ENCODE measurements around the gene OR2B2. TPM values are rescaled to one million over a fixed set of nuclear protein-coding genes. Genes with fewer than 3 reads are reported as not detected.

OR2B2 gene
- total and polyA plus RNA-seq, 2 of the 4 experiments (the other 2 are of a cell fraction) = not detected

GRCh38 chr6:27893836-27894807 lies 18.1 kb downstream of the OR2B2 start:
- Histone ChIP-seq H3K9me1 (ENCODE audit: insufficient read depth, low read length) (0 out of 2 replicates have a peak, but pooled peaks cover 3% of the 10 kb centered on the region), H3K4ac (ENCODE audit: low read depth, low read length) (peak overlapping the region; percentile 88), H4K91ac (ENCODE audit: insufficient read depth, low read depth, low read length) (peak overlapping the region; percentile 60), H3K56ac (ENCODE audit: extremely low read depth, insufficient read depth, low read length) (peak overlapping the region; percentile 90), H2BK120ac (ENCODE audit: low read depth, low read length) (peak overlapping the region; percentile 31; the same call in 1 of the 2 replicates), H2AFZ (replicated peaks; ENCODE audit: low read length, poor library complexity) (peak overlapping the region; percentile 84), H3K27me3 (ENCODE audit: control insufficient read depth, insufficient read depth, low read length) (no peaks in the 10 kb centered on the region), H3K79me1 (ENCODE audit: low read depth in 1 of 2, low read length in 2 of 2) (peaks cover 0 to 6% of the 10 kb centered on the region in 2 experiments; a peak in 1 of 4 replicates), H2BK15ac (ENCODE audit: low read depth, low read length) (0 out of 3 replicates have a peak overlapping the region, but pooled peaks have one; percentile 33), H2BK20ac (ENCODE audit: low read depth, low read length) (no peak overlapping the region), H4K20me1 (ENCODE audit: insufficient read depth, low read length) (no peaks in the 10 kb centered on the region), H2BK5ac (ENCODE audit: low read depth, low read length, poor library complexity, severe bottlenecking) (peak overlapping the region; percentile 83), H3K4me3 (ENCODE audit: insufficient read depth, low read depth, low read length) (peak overlapping the region; percentile 67), H3K18ac (ENCODE audit: low read depth, low read length) (peak overlapping the region; percentile 53; the same call in 1 of the 2 replicates), H2AK5ac (ENCODE audit: low read depth, low read length) (no peak overlapping the region; the same call in 1 of the 2 replicates), H3K14ac (replicated peaks; ENCODE audit: low read depth, low read length) (peak overlapping the region; percentile 85), H3K9me3 (ENCODE audit: control insufficient read depth, insufficient read depth, low read length) (no peaks in the 10 kb centered on the region), H3K27ac (ENCODE audit: insufficient read depth, low read length) (peak overlapping the region; percentile 49), H3K4me2 (ENCODE audit: low read depth, low read length) (peak overlapping the region; percentile 96), H4K5ac (ENCODE audit: low read depth, low read length) (peak overlapping the region; percentile 34; the same call in 1 of the 2 replicates), H3K9ac (ENCODE audit: low read depth, low read length) (peak overlapping the region; percentile 83), H3K36me3 (ENCODE audit: control insufficient read depth, insufficient read depth, low read length) (no peaks in the 10 kb centered on the region), H3K23ac (ENCODE audit: low read depth, low read length) (peak overlapping the region; percentile 90), H3K4me1 (ENCODE audit: control insufficient read depth, insufficient read depth, low read length) (peaks cover 5% of the 10 kb centered on the region), H2AK9ac (replicated peaks; ENCODE audit: low read depth, low read length, poor library complexity) (peak overlapping the region; percentile 57), H4K8ac (ENCODE audit: low read depth in 2 of 2, low read length in 2 of 2) (peak overlapping the region; percentile 29 to 85)
- intact Hi-C loops (cut with micrococcal nuclease) = loop anchor here (1.0 to 10.0 kb wide), 5 partner anchors 57 to 1861 kb away; a partner anchor contains a TSS
- ChIA-PET POLR2A (ENCODE audit: unreplicated experiment) (interaction anchor here (0.5 to 2.9 kb wide), 15 partner anchors 19 to 1860 kb away, joined by 3 to 19 read pairs (median 5); a partner anchor contains a TSS), CTCF (interaction anchor here (0.7 to 2.4 kb wide), 15 partner anchors 22 to 728 kb away, joined by 3 to 19 read pairs (median 3); a partner anchor contains a TSS)
- peak; percentile 94 for DNase-seq
- no TSS peak for BruUV-seq (replicated peaks)
- ATAC-seq (ENCODE audit: low read depth) = peak; percentile 21
- in situ Hi-C loops (cut with MboI; ENCODE audit: low sequenced_read_pairs) = loop anchor here (5.0 to 10.0 kb wide), 3 partner anchors 87 to 747 kb away; partner anchors contain the start of gene ZNF184
- dilution Hi-C loops (cut with HindIII; ENCODE audit: low sequenced_read_pairs, unreplicated experiment) = loop anchor here (25.0 kb wide), 1 partner anchor 757 kb away; a partner anchor contains a TSS
- WGBS, 2 experiments (ENCODE audit: extremely low coverage in 2 of 2, insufficient read length in 1 of 2) = 0% methylated on average over 15 of the region's 48 CpGs; no CpG with 5 or more reads in 1 of the 2 experiments
- TF ChIP-seq FOS (IDR thresholded peaks at IDR 0.05; ENCODE audit: low read depth, low read length) = peak; percentile 38; the same call in 1 of the 2 replicates
- TF ChIP-seq RAD21 (IDR thresholded peaks at IDR 0.05; ENCODE audit: low read length) = no peak
- no peak for TF ChIP-seq ELK1 (IDR thresholded peaks at IDR 0.05; ENCODE audit: borderline replicate concordance, low read depth, low read length)
- TF ChIP-seq SMC3 (IDR thresholded peaks at IDR 0.05; ENCODE audit: low read depth, low read length) = no peak
- peak; percentile 46; the same call in 1 of the 2 replicates for TF ChIP-seq MXI1 (IDR thresholded peaks at IDR 0.05; ENCODE audit: borderline replicate concordance, low read depth, low read length)
- no peak for TF ChIP-seq RFX5 (IDR thresholded peaks at IDR 0.05; ENCODE audit: low read depth, low read length)
- no peak for TF ChIP-seq BHLHE40 (IDR thresholded peaks at IDR 0.05; ENCODE audit: low read depth, low read length)
- no peak; the same call in none of the 2 replicates for TF ChIP-seq POLR2A (IDR thresholded peaks at IDR 0.05; ENCODE audit: low read depth, low read length)
- peak; percentile 62; the same call in 1 of the 2 replicates for TF ChIP-seq CHD1 (IDR thresholded peaks at IDR 0.05; ENCODE audit: low read depth, low read length)
- peak; percentile 51 for TF ChIP-seq RCOR1 (IDR thresholded peaks at IDR 0.05; ENCODE audit: insufficient replicate concordance, low read length)
- no peak for TF ChIP-seq MAZ (IDR thresholded peaks at IDR 0.05; ENCODE audit: borderline replicate concordance, low read depth, low read length)
- 0 out of 2 replicates have a peak, but pooled peaks have one; percentile 3 for TF ChIP-seq CTCF (conservative IDR thresholded peaks at IDR 0.05; ENCODE audit: low read depth, low read length)
- no peak for TF ChIP-seq NFE2L2 (IDR thresholded peaks at IDR 0.05; ENCODE audit: low read depth, low read length)

All from IMR-90 (cell line).